LNCaP clone FGC (cell line): Measurements from ENCODE around the gene CYBA.

ENCODE experiments used
- DNase-seq: peaks from one replicate; pipeline ENCODE4 v3.0.0-alpha.2; 2011; ENCODE audit warnings: low read depth
- H3K4me3 ChIP-seq: 2 replicates; pipeline ENCODE4 v1.5.1; 2011; ENCODE audit warnings: mild to moderate bottlenecking, low read depth, low read length, control low read depth
- CTCF ChIP-seq: IDR thresholded peaks from 2 replicates; pipeline ENCODE4 v1.5.1; 2012; ENCODE audit warnings: mild to moderate bottlenecking; ENCODE audit not compliant: control insufficient read depth, insufficient read depth; ENCODE audit errors: extremely low read depth

Gene CYBA

GRCh38 chr16:88605186-88606147 is 45.4 kb downstream of the CYBA start:
- TF ChIP-seq CTCF = no peak
- DNase-seq = no peak
- H3K4me3 ChIP-seq = no peak overlapping the region

GRCh38 chr16:88602091-88602490 is 48.8 kb downstream of the CYBA start:
- no peak overlapping the region for H3K4me3 ChIP-seq
- TF ChIP-seq CTCF = no peak
- no peak for DNase-seq

- H3K4me3 ChIP-seq = no peak overlapping the region
- no peak for TF ChIP-seq CTCF
- no peak for DNase-seq
Observed at GRCh38 chr16:88601313-88602036, 49.4 kb downstream of the CYBA start.

- no peak overlapping the region for H3K4me3 ChIP-seq
- no peak for TF ChIP-seq CTCF
Observed at GRCh38 chr16:88600539-88600896, 50.3 kb downstream of the CYBA start.

GRCh38 chr16:88599825-88600538 is 50.9 kb downstream of the CYBA start:
- DNase-seq = no peak
- H3K4me3 ChIP-seq = no peak overlapping the region
- no peak for TF ChIP-seq CTCF

More at GRCh38 chr16:88600539-88600896, 50.3 kb downstream of the CYBA start:
- no peak for DNase-seq

- no peak overlapping the region for H3K4me3 ChIP-seq
- no peak for TF ChIP-seq CTCF
- DNase-seq = no peak
Observed at GRCh38 chr16:88599092-88599733, 51.6 kb downstream of the CYBA start.
